SK-N-DZ (cell line): ENCODE data around the gene LRP2.

Experiments used
- DNase-seq: peaks from one replicate; pipeline ENCODE4 v3.0.0-alpha.2; 2015; ENCODE audit warnings: low spot score

The LRP2 gene

GRCh38 chr2:169129703-169130243 lies 232.6 kb downstream of the LRP2 start:
- no peak for DNase-seq

- DNase-seq: no peak
Measured at GRCh38 chr2:169119851-169120250, 242.5 kb downstream of the LRP2 start.

- no peak for DNase-seq
Measured at GRCh38 chr2:169119123-169119760, 243.1 kb downstream of the LRP2 start.

GRCh38 chr2:169118060-169118459 lies 244.3 kb downstream of the LRP2 start:
- DNase-seq: no peak

GRCh38 chr2:169116993-169117392 lies 245.3 kb downstream of the LRP2 start:
- DNase-seq: no peak

- no peak for DNase-seq
Measured at GRCh38 chr2:169116327-169116726, 246.0 kb downstream of the LRP2 start.

- no peak for DNase-seq
Measured at GRCh38 chr2:169114056-169114455, 248.3 kb downstream of the LRP2 start.

- DNase-seq: no peak
Measured at GRCh38 chr2:169112841-169113240, 249.5 kb downstream of the LRP2 start.

- DNase-seq: no peak
Measured at GRCh38 chr2:169110916-169111315, 251.4 kb downstream of the LRP2 start.

GRCh38 chr2:169110419-169110818 lies 251.9 kb downstream of the LRP2 start:
- DNase-seq: no peak

- peak; percentile 67 for DNase-seq
Measured at GRCh38 chr2:169109502-169110409, 252.6 kb downstream of the LRP2 start.

- DNase-seq: no peak
Measured at GRCh38 chr2:169108099-169108884, 254.0 kb downstream of the LRP2 start.

- DNase-seq: no peak
Measured at GRCh38 chr2:169107645-169108044, 254.7 kb downstream of the LRP2 start.

- DNase-seq: no peak
Measured at GRCh38 chr2:169106563-169107545, 255.5 kb downstream of the LRP2 start.

GRCh38 chr2:169106134-169106533 lies 256.2 kb downstream of the LRP2 start:
- no peak for DNase-seq

- DNase-seq: peak; percentile 21
Measured at GRCh38 chr2:169105476-169105875, 256.9 kb downstream of the LRP2 start.

- DNase-seq: no peak
Measured at GRCh38 chr2:169104848-169105247, 257.5 kb downstream of the LRP2 start.

- no peak for DNase-seq
Measured at GRCh38 chr2:169095621-169096105, 266.7 kb downstream of the LRP2 start.

GRCh38 chr2:169094676-169095075 lies 267.7 kb downstream of the LRP2 start:
- no peak for DNase-seq

- no peak for DNase-seq
Measured at GRCh38 chr2:169093535-169093934, 268.8 kb downstream of the LRP2 start.
